Middle frontal gyrus (tissue), 1 donor: Measurements from ENCODE around the gene CNOT8.
A peak's percentile ranks its signal among the peaks of the same experiment; 100 is the strongest.
"Not testable (repeated sequence)": the region's sequence is repeated elsewhere in the genome, so short reads cannot be mapped to it uniquely, and the experiment has no call there.

Source experiments
- DNase-seq: peaks from one replicate; pipeline ENCODE4 v3.0.0-alpha.2; 2015; ENCODE audit warnings: low spot score; ENCODE audit errors: extremely low spot score

CNOT8 gene

GRCh38 chr5:154834053-154834452, 24.4 kb upstream of the CNOT8 start:
- no peak for DNase-seq

- DNase-seq, result not testable (repeated sequence)
Observed at GRCh38 chr5:154835701-154836052, 22.8 kb upstream of the CNOT8 start.

- DNase-seq, result no peak
Observed at GRCh38 chr5:154836225-154836624, 22.2 kb upstream of the CNOT8 start.

GRCh38 chr5:154837009-154837901, 21.2 kb upstream of the CNOT8 start:
- DNase-seq, result no peak

GRCh38 chr5:154840435-154841272, 17.8 kb upstream of the CNOT8 start:
- DNase-seq, result no peak

GRCh38 chr5:154841273-154841661, 17.2 kb upstream of the CNOT8 start:
- no peak for DNase-seq

- DNase-seq, result no peak
Observed at GRCh38 chr5:154842689-154843530, 15.5 kb upstream of the CNOT8 start.

- no peak for DNase-seq
Observed at GRCh38 chr5:154844809-154845208, 13.6 kb upstream of the CNOT8 start.

- no peak for DNase-seq
Observed at GRCh38 chr5:154849264-154849785, 9.1 kb upstream of the CNOT8 start.

- no peak for DNase-seq
Observed at GRCh38 chr5:154849791-154850201, 8.6 kb upstream of the CNOT8 start.

GRCh38 chr5:154850255-154851062, 8.0 kb upstream of the CNOT8 start, which contains the start of gene FAXDC2:
FAXDC2 (minus strand) TSS chr5:154850603; CDS start chr5:154838178, 12,425 bp downstream.
- peak; percentile 41 for DNase-seq

GRCh38 chr5:154851351-154851750, 7.1 kb upstream of the CNOT8 start:
- DNase-seq, result no peak

- DNase-seq, result peak; percentile 87
Observed at GRCh38 chr5:154857530-154858296, 714 bp upstream of the CNOT8 start.

GRCh38 chr5:154858972-154859871, 795 bp downstream of the CNOT8 start:
- DNase-seq, result no peak

GRCh38 chr5:154860123-154860522, 1.7 kb downstream of the CNOT8 start:
- DNase-seq, result no peak

- no peak for DNase-seq
Observed at GRCh38 chr5:154860765-154861164, 2.3 kb downstream of the CNOT8 start.

GRCh38 chr5:154861946-154862345, 3.5 kb downstream of the CNOT8 start:
- no peak for DNase-seq

GRCh38 chr5:154862766-154863165, 4.3 kb downstream of the CNOT8 start:
- DNase-seq, result no peak
